Caco-2 (cell line): ENCODE measurements around the gene ADAMTS2. TPM values are rescaled to one million over a fixed set of nuclear protein-coding genes. Genes with fewer than 3 reads are reported as not detected.

Experiments used
- BruUV-seq: library from RNA; stranded (reverse); fragments of 400-500 nt; replicated peaks from 2 replicates; lab custom pipeline; 2021; lab: Mats Ljungman, UMichigan
- CTCF ChIA-PET: fragments of 300-600 bp; sonication (Branson Sonifier 250); formaldehyde crosslinking; loops from one replicate; lab custom pipeline; 2022; ENCODE audit warnings: antibody characterized with exemption; lab: Charles Lee
- POLR2A ChIA-PET: fragments of 300-600 bp; sonication (Branson Sonifier 250); formaldehyde crosslinking; loops from one replicate; lab custom pipeline; 2022; ENCODE audit warnings: antibody characterized with exemption; lab: Charles Lee
- DNase-seq, 2 experiments: peaks; one replicate each; pipeline versions ENCODE4 v3.0.0 to v3.0.0-alpha.2; 2020 to 2022
- H3K27me3 ChIP-seq: replicated peaks from 2 replicates; pipeline ENCODE4 v1.6.0; 2011; ENCODE audit warnings: low read length; ENCODE audit not compliant: control insufficient read depth, insufficient read depth
- H3K36me3 ChIP-seq: 2 replicates; pipeline ENCODE4 v1.5.1; 2011; ENCODE audit warnings: low read length; ENCODE audit not compliant: control insufficient read depth, insufficient read depth
- H3K4me1 ChIP-seq: fragments of 250-450 bp; sonication (Bioruptor Pico); 2 replicates; pipeline ENCODE4 v1.5.1; 2020; ENCODE audit warnings: mild to moderate bottlenecking
- H3K4me3 ChIP-seq: 2 replicates; pipeline ENCODE4 v1.5.1; 2011; ENCODE audit warnings: low read depth, mild to moderate bottlenecking, control low read depth, low read length
- H3K9me3 ChIP-seq: fragments of 250-450 bp; sonication (Bioruptor Pico); 2 replicates; pipeline ENCODE4 v1.5.1; 2020; ENCODE audit warnings: mild to moderate bottlenecking, moderate library complexity
- H3K27ac Mint-ChIP-seq: one replicate; pipeline ENCODE4 v1.8.0; 2022; ENCODE audit warnings: mixed read lengths; ENCODE audit not compliant: unreplicated experiment
- H3K27me3 Mint-ChIP-seq: one replicate; pipeline ENCODE4 v1.8.0; 2022; ENCODE audit warnings: mixed read lengths; ENCODE audit not compliant: insufficient read depth, unreplicated experiment
- H3K36me3 Mint-ChIP-seq: one replicate; pipeline ENCODE4 v1.8.0; 2022; ENCODE audit warnings: mild to moderate bottlenecking, mixed read lengths; ENCODE audit not compliant: insufficient read depth, unreplicated experiment
- H3K4me1 Mint-ChIP-seq: one replicate; pipeline ENCODE4 v1.8.0; 2022; ENCODE audit warnings: low read depth, mixed read lengths; ENCODE audit not compliant: unreplicated experiment
- H3K4me3 Mint-ChIP-seq: one replicate; pipeline ENCODE4 v1.8.0; 2022; ENCODE audit warnings: mild to moderate bottlenecking, moderate library complexity, mixed read lengths; ENCODE audit not compliant: unreplicated experiment
- H3K9me3 Mint-ChIP-seq: one replicate; pipeline ENCODE4 v1.8.0; 2022; ENCODE audit warnings: mixed read lengths; ENCODE audit not compliant: unreplicated experiment
- CTCF ChIP-seq, 2 experiments: fragments of 200-600 bp in 1 of 2; IDR thresholded peaks; 1 replicate in 1 of 2; 2 replicates in 1 of 2; pipeline versions ENCODE4 v1.5.1 to v1.8.0; 2011 to 2022; ENCODE audit warnings: antibody characterized with exemption in 1 of 2, control low read depth in 1 of 2, inconsistent platforms in 1 of 2, low read depth in 1 of 2, low read length in 1 of 2, mild to moderate bottlenecking in 1 of 2, moderate library complexity in 1 of 2; ENCODE audit not compliant: insufficient read depth in 1 of 2, severe bottlenecking in 1 of 2, unreplicated experiment in 1 of 2
- intact Hi-C: fragments of 100-400 bp; cut with micrococcal nuclease; formaldehyde crosslinking; loops from one replicate; pipeline ENCODE4 v1.10.0; 2022; ENCODE audit not compliant: unreplicated experiment
- total RNA-seq: library from RNA; stranded (reverse); gene quantifications from 2 replicates; pipeline ENCODE4 v1.2.3, GENCODE V29; 2022

Gene ADAMTS2
- total RNA-seq, 1 experiment from 2014 or later, result 0.05 TPM

DNA sequence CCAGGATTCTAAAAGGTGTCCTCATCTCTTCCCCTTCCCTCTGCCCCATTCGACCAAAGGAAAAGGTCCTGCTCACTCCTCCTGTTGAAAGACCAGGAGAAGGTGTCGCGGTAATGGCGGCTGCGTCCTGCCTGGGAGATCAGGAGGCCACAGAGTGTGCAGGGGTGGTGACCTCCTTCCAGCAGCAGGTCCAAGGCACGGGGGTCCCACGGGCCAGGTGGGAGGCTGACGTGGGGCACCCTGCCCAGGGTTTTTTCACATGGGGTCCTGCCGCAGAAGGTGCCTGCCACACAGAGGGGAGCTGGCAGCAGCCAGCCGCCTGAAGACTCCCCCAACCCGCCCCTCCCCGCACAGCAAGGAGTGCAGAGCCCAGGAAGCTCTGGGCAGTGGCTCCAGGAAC is 22.2 kb upstream of the ADAMTS2 start:
- intact Hi-C loops, result no loop called here
- H3K4me3 ChIP-seq, result no peak overlapping the region
- H3K9me3 ChIP-seq, result no peaks in the 10 kb centered on the region
- no peaks in the 10 kb centered on the region for H3K36me3 ChIP-seq
- Mint-ChIP-seq H3K4me1 (no peaks in the 10 kb centered on the region), H3K27ac (no peak overlapping the region), H3K4me3 (no peak overlapping the region), H3K9me3 (no peaks in the 10 kb centered on the region), H3K27me3 (no peaks in the 10 kb centered on the region), H3K36me3 (no peaks in the 10 kb centered on the region)
- H3K4me1 ChIP-seq, result no peaks in the 10 kb centered on the region
- H3K27me3 ChIP-seq, result no peaks in the 10 kb centered on the region; the same call in 1 of the 2 replicates
- BruUV-seq, result no TSS peak
- ChIA-PET CTCF (no interaction called here), POLR2A (no interaction called here)
- TF ChIP-seq CTCF (IDR thresholded peaks at IDR 0.05; ENCODE audit: insufficient read depth in 1 of 2, low read depth in 1 of 2, low read length in 1 of 2, severe bottlenecking in 1 of 2, unreplicated experiment in 1 of 2), result no peak
- no peak for DNase-seq

DNA sequence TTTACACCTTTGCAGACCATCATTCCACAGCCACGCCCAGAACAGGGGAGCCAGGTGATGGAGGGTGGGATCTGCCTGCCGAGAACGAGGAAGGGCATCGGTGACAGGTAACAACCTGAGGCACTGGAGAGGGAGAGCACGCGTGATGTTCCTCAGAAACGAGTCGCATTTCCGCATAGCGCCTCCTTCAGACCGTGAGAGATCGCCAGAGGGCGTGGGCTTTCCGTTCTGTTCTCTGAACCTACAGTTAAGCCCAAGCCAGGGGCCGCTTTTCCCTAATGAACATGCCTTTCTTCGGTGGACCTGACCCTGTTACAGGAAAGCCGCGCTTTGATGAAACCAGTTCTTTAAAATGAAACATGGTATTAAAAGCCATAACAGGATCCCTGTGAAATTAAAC is 17.1 kb upstream of the ADAMTS2 start:
- H3K36me3 ChIP-seq, result no peaks in the 10 kb centered on the region
- H3K27me3 ChIP-seq, result no peaks in the 10 kb centered on the region; the same call in 1 of the 2 replicates
- TF ChIP-seq CTCF (IDR thresholded peaks at IDR 0.05; ENCODE audit: insufficient read depth in 1 of 2, low read depth in 1 of 2, low read length in 1 of 2, severe bottlenecking in 1 of 2, unreplicated experiment in 1 of 2), result no peak
- H3K4me1 ChIP-seq, result no peaks in the 10 kb centered on the region
- Mint-ChIP-seq H3K9me3 (no peaks in the 10 kb centered on the region), H3K27me3 (no peaks in the 10 kb centered on the region), H3K36me3 (no peaks in the 10 kb centered on the region), H3K4me1 (no peaks in the 10 kb centered on the region), H3K4me3 (no peak overlapping the region), H3K27ac (no peak overlapping the region)
- H3K9me3 ChIP-seq, result no peaks in the 10 kb centered on the region
- H3K4me3 ChIP-seq, result no peak overlapping the region
- BruUV-seq, result no TSS peak
- CTCF ChIA-PET, result no interaction called here
- POLR2A ChIA-PET, result no interaction called here
- DNase-seq, result no peak
- intact Hi-C loops, result no loop called here

DNA sequence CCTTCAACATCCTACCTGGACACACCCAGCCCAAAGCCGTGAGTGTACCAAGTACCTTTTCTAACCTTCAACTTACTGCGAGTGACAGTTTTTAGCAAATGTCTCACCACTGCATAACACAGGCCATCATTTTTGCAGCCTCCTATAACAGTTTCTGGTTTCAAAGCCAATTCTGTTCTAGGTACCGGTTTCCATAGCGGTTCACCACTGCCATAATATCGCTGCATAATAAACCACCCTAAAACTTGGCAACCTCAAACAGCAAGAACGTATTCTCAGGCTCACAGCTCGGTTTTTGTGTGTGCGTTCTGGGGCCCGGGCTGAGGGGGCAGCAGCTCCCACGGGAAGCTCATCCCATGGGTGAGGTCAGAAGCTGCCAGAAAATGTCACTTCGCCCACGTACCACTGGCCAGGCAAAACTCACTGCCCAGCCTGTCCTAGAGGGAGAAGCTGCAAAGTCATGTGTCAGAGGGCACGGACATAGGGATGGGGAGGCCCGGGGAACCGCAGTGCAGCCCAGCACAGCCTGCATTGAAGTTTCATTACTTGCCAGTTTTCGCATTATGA is 15.9 kb upstream of the ADAMTS2 start:
- no peak for DNase-seq
- ChIA-PET POLR2A (no interaction called here), CTCF (no interaction called here)
- Histone ChIP-seq H3K4me1 (no peaks in the 10 kb centered on the region), H3K9me3 (no peaks in the 10 kb centered on the region), H3K36me3 (no peaks in the 10 kb centered on the region), H3K27me3 (no peaks in the 10 kb centered on the region; the same call in 1 of the 2 replicates), H3K4me3 (no peak overlapping the region)
- Mint-ChIP-seq H3K9me3 (no peaks in the 10 kb centered on the region), H3K4me1 (no peaks in the 10 kb centered on the region), H3K4me3 (no peak overlapping the region), H3K27me3 (no peaks in the 10 kb centered on the region), H3K36me3 (no peaks in the 10 kb centered on the region), H3K27ac (no peak overlapping the region)
- intact Hi-C loops, result no loop called here
- no peak for TF ChIP-seq CTCF (IDR thresholded peaks at IDR 0.05; ENCODE audit: insufficient read depth in 1 of 2, low read depth in 1 of 2, low read length in 1 of 2, severe bottlenecking in 1 of 2, unreplicated experiment in 1 of 2)
- BruUV-seq, result no TSS peak
